ENCODE measurements around the gene DOCK7.

DOCK7 gene

DNA sequence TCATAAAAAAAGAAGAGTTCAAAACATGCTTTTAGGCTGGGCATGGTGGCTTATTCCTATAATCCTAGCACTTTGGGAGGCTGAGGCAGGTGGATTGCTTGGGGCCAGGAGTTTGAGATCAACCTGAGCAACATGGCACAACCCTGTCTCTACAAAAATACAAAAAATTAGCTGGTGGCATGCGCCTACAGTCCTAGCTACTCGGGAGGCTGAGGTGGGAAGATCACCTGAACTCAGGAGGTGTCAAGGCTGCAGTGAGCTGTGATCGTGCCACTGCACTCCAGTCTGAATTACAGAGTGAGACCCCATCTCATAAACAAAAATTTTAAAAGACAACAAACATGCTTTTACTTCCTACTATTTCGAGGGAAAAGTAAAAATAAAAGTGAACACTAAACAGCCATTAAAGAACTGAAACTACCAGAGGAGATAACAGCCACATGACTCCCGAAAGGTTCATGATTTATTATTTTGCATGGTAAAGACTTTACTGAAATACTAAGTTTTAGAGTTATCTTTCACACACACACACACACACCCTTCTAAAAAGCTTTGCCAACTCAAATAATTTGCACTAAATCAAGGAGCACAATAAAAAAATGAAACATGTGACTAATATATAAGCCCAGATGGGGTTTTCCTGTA, 203.2 kb downstream of the DOCK7 start:
- Histone ChIP-seq H4K20me1 (ENCODE audit: control insufficient read depth, insufficient read depth, low read depth, low read length) (no peaks in the 10 kb centered on the region), H3K27ac (ENCODE audit: low read depth, low read length) (no peak overlapping the region)
- no peak for TF ChIP-seq EZH2phosphoT487 (IDR thresholded peaks at IDR 0.05; ENCODE audit: borderline replicate concordance, low read length)
- TF ChIP-seq, protein P1, sequence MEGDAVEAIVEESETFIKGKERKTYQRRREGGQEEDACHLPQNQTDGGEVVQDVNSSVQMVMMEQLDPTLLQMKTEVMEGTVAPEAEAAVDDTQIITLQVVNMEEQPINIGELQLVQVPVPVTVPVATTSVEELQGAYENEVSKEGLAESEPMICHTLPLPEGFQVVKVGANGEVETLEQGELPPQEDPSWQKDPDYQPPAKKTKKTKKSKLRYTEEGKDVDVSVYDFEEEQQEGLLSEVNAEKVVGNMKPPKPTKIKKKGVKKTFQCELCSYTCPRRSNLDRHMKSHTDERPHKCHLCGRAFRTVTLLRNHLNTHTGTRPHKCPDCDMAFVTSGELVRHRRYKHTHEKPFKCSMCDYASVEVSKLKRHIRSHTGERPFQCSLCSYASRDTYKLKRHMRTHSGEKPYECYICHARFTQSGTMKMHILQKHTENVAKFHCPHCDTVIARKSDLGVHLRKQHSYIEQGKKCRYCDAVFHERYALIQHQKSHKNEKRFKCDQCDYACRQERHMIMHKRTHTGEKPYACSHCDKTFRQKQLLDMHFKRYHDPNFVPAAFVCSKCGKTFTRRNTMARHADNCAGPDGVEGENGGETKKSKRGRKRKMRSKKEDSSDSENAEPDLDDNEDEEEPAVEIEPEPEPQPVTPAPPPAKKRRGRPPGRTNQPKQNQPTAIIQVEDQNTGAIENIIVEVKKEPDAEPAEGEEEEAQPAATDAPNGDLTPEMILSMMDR (IDR thresholded peaks at IDR 0.05; ENCODE audit: low read depth, low read length, poor library complexity, severe bottlenecking), result no peak

GRCh38 chr1:62481681-62482080, 206.5 kb downstream of the DOCK7 start:
- no peak for TF ChIP-seq EZH2phosphoT487 (IDR thresholded peaks at IDR 0.05; ENCODE audit: borderline replicate concordance, low read length)
- TF ChIP-seq, protein P1 (IDR thresholded peaks at IDR 0.05; ENCODE audit: low read depth, low read length, poor library complexity, severe bottlenecking), result no peak
- no peaks in the 10 kb centered on the region for H4K20me1 ChIP-seq (ENCODE audit: control insufficient read depth, insufficient read depth, low read depth, low read length)
- no peak overlapping the region for H3K4me3 ChIP-seq (ENCODE audit: low read length)
- H3K4me2 ChIP-seq (ENCODE audit: low read length), result no peak overlapping the region; the same call in 1 of the 2 replicates
- no peak overlapping the region for H3K27ac ChIP-seq (ENCODE audit: low read depth, low read length)
- H3K9me3 ChIP-seq (ENCODE audit: control insufficient read depth, insufficient read depth, low read length), result no peaks in the 10 kb centered on the region
- no peaks in the 10 kb centered on the region for H3K36me3 ChIP-seq (ENCODE audit: control insufficient read depth, low read length)
- H3K79me2 ChIP-seq (ENCODE audit: control insufficient read depth, low read length), result no peaks in the 10 kb centered on the region
- H3K9me2 ChIP-seq (replicated peaks; ENCODE audit: control insufficient read depth, low read length), result no peaks in the 10 kb centered on the region
- no peaks in the 10 kb centered on the region for H3F3A ChIP-seq (ENCODE audit: control insufficient read depth, insufficient read depth)
- H3K4me1 ChIP-seq (ENCODE audit: control insufficient read depth, low read length), result peaks cover 19% of the 10 kb centered on the region
- no peaks in the 10 kb centered on the region for H3K27me3 ChIP-seq (ENCODE audit: control insufficient read depth, low read length)

More for the DNA sequence above, 203.2 kb downstream of the DOCK7 start:
- Histone ChIP-seq H3K4me1 (ENCODE audit: control insufficient read depth, low read length) (peaks cover 19% of the 10 kb centered on the region), H3K4me3 (ENCODE audit: low read length) (no peak overlapping the region), H3K9me3 (ENCODE audit: control insufficient read depth, insufficient read depth, low read length) (no peaks in the 10 kb centered on the region), H3K79me2 (ENCODE audit: control insufficient read depth, low read length) (no peaks in the 10 kb centered on the region), H3F3A (ENCODE audit: control insufficient read depth, insufficient read depth) (no peaks in the 10 kb centered on the region), H3K36me3 (ENCODE audit: control insufficient read depth, low read length) (no peaks in the 10 kb centered on the region), H3K27me3 (ENCODE audit: control insufficient read depth, low read length) (no peaks in the 10 kb centered on the region), H3K9me2 (replicated peaks; ENCODE audit: control insufficient read depth, low read length) (no peaks in the 10 kb centered on the region), H3K4me2 (ENCODE audit: low read length) (no peak overlapping the region)

GRCh38 chr1:62476525-62477219, 211.5 kb downstream of the DOCK7 start:
- H3K27ac ChIP-seq (ENCODE audit: low read depth, low read length), result no peak overlapping the region
- H3K79me2 ChIP-seq (ENCODE audit: control insufficient read depth, low read length), result no peaks in the 10 kb centered on the region
- H3K4me2 ChIP-seq (ENCODE audit: low read length), result no peak overlapping the region
- H4K20me1 ChIP-seq (ENCODE audit: control insufficient read depth, insufficient read depth, low read depth, low read length), result no peaks in the 10 kb centered on the region
- H3F3A ChIP-seq (ENCODE audit: control insufficient read depth, insufficient read depth), result no peaks in the 10 kb centered on the region
- H3K9me3 ChIP-seq (ENCODE audit: control insufficient read depth, insufficient read depth, low read length), result no peaks in the 10 kb centered on the region
- H3K9me2 ChIP-seq (replicated peaks; ENCODE audit: control insufficient read depth, low read length), result no peaks in the 10 kb centered on the region
- peaks cover 6% of the 10 kb centered on the region for H3K36me3 ChIP-seq (ENCODE audit: control insufficient read depth, low read length)
- H3K27me3 ChIP-seq (ENCODE audit: control insufficient read depth, low read length), result no peaks in the 10 kb centered on the region
- TF ChIP-seq, protein P1 (IDR thresholded peaks at IDR 0.05; ENCODE audit: low read depth, low read length, poor library complexity, severe bottlenecking), result no peak
- no peak for TF ChIP-seq EZH2phosphoT487 (IDR thresholded peaks at IDR 0.05; ENCODE audit: borderline replicate concordance, low read length)
- peaks cover 6% of the 10 kb centered on the region for H3K4me1 ChIP-seq (ENCODE audit: control insufficient read depth, low read length)
- no peak overlapping the region for H3K4me3 ChIP-seq (ENCODE audit: low read length)

All from DOHH2 (cell line).